ENCODE results near the gene MRPL42. TPM values are rescaled to one million over a fixed set of nuclear protein-coding genes. Genes with fewer than 3 reads are reported as not detected.
A peak's percentile ranks its signal among the peaks of the same experiment; 100 is the strongest.
"Not testable (repeated sequence)": the region's sequence is repeated elsewhere in the genome, so short reads cannot be mapped to it uniquely, and the experiment has no call there.

MRPL42 gene
- total RNA-seq, 1 experiment from 2014 or later, result 127 TPM

DNA sequence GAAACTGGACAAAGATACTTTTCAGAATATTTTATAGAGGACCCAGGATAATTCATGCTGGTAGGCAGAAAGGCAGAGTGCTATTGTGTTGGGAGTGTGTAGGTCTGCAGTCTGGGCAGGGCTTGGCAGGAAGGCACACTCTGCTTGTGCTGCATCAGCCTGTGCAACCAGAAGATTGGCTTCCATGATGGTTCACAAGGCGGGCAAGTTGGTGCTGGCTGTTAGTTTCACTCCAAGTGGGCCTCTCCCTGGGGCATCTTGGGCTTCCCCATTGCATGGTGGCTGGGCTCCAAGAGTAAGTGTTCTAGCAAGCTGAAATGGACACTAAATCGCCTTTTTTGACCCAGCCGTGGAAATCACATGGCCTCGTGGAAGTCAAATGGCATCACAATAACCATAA lies 23.7 kb upstream of the MRPL42 start:
- no peak for DNase-seq (ENCODE audit: low read depth)

DNA sequence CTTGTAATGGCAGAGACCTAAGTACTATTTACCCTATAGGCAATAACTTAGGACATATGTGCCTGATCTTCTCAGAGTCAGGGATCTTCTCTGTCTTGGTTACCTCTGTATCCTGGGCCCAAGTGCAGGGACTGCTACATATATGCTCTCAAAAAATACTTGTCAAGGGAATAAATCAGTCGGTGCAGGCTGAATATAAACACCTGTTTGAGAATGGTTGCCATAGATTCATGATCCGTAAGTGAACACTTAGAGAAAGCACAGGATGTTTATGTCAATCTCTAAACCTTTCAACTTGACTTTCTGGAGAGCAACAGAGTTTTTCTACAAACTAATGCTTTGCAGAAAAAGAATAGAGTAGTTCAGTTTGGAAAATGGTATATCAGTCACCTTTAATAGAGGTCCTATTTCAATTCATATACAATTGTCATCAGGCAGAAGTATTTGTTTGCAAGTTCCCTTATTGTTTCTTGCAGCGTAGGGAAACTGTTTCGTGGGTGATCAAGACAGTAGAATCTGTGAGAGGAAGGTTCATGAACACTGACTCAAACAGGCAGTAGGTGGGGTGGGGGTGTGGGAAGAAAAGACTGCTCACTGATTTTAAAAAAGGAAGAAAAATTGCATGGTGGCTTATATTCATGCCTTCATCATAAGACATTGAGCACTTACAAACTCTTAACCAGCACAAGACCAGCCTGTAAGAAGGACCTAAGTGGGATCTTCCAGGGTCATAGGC lies 19.6 kb upstream of the MRPL42 start:
- no peak for DNase-seq (ENCODE audit: low read depth)

DNA sequence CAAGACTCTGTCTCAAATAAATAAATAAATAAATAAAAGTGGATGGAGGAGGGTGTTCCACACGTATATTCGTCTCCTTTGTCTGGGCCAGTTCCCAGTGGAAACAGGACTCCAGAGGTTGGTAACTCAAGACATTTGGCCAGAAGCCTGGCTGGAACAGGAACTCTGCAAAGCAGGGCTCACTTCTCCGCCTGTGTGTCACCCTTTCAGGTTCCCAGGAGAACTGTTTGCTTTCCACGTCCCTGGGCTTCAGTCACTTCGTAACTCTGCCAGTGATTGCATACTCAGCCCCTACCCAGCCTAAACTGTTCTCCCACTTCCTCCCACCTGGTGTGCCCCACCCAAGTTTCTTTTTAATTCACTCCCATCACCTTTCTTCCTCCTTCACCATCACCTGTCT lies 18.5 kb upstream of the MRPL42 start:
- DNase-seq (ENCODE audit: low read depth), result no peak

DNA sequence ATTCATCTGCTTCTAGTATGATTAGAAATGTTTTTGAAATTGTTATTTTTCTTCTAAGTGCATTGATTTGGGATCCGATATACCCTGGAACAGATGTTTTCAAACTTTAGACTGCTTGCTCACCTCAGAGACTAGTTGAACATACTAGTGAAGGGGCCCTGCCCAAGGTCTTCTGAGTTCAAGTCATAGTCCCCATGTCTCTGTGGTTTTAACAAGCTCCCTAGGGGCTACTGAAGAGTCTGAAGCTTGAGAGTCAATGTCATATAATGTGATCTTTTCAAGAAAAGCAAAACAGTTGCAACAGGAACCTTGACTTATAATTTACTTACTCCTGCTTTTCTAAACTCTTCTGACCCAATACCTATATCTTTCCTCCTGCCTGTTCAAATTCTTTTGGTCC lies 18.0 kb upstream of the MRPL42 start:
- DNase-seq (ENCODE audit: low read depth), result no peak

DNA sequence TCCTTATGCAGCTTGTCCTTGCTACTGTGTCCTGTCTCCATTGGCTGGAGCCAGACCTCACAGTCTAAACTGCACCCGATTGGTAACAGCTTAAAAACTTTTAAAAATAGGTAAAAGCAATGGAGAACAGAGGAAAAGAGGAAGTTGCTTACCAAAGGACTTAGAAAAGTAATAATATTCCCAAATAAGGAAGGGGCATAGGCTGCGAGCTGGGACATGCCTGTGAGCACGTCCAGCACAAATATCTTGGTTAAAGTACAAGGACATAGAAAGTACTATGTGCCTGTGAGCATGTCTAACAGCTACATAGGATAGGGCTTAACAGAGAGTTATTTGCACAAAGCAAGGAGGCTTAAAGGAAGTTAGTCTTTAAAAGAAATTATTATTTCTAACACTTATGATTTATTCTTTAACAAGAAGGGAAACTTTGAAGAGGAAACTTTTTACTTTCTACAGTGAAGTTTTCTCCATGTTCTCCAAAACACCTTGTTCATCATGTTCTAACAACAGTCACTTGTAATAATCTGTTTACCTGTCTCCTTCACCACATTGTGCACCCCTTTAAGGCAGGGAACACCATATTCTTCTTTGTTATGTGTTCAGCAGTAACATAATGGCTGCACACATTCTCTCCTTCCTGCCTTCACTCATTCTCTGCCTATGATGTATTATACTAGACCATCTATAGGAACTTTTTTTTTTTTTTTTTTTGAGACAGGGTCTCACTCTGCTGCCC lies 15.7 kb upstream of the MRPL42 start:
- DNase-seq (ENCODE audit: low read depth), result no peak

DNA sequence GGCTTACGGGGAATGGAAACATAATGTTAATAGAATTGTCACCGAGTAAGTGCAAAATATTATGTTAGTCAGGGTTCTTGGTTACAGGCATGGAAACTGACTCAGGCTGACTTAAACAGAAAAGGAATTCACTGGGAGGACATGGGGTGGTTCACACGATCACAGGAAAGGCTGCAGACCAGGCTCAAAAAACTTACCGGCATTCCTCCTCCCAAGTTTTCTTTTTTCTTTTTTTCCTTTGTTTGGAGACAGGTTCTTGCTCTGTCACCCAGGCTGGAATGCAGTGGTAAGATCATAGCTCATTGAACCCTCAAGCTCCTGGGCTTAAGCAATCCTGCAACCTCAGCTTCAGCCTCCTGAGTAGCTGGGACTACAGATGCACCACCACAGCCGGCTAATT lies 13.7 kb upstream of the MRPL42 start:
- DNase-seq (ENCODE audit: low read depth), result peak; percentile 68

DNA sequence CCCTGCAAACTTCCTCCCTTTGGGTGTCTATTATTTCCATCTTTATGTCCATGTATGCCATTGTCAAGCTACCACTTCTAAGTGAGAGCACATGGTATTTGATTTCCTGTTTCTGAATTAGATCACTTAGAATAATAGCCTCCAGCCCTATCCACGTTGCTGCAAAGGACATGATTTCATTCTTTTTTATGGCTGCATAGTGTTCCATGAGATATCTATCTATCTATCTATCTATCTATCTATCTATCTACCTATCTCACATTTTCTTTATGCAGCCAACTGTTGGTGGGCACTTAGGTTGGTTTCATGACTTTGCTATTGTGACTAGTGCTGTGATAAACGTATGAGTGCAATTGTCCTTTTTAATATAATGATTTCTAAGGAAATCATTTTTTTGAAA lies 11.2 kb upstream of the MRPL42 start:
- DNase-seq (ENCODE audit: low read depth), result no peak

DNA sequence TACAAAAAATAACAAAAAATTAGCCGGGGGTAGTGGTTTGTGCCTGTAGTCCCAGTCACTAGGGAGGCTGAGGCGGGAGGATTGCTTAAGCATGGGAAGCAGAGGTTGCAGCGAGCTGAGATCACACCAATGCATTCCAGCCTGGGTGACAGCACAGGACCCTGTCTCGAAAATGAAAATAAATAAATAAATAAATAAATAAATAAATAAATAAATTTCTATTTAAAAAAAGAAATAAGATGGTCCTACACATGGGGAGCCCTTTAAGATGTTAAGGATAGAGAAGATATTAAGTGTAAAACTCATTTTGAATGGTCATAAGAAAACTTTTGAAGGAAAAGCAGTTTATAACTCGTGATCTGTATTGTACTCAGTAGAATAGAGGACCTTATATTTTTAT lies 8.2 kb upstream of the MRPL42 start:
- no peak for DNase-seq (ENCODE audit: low read depth)

DNA sequence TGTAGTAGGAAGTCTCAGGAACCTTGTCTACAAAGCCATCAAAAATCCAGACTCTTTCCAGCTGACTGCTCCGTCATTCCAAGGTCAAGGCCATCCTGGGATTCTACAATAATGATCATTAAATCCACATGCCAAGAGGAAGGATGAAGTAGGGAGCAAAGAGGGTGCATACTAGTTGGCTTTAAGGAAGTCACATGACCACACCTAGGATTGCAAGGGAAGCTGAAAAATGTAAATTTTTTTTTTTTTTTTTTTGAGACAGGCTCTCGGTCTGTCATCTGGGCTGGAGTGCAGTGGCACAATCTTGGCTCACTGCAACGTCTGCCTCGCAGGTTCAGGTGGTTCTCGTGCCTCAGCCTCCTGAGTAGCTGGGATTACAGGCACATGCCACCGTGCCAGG lies 7.3 kb upstream of the MRPL42 start:
- DNase-seq (ENCODE audit: low read depth), result no peak

DNA sequence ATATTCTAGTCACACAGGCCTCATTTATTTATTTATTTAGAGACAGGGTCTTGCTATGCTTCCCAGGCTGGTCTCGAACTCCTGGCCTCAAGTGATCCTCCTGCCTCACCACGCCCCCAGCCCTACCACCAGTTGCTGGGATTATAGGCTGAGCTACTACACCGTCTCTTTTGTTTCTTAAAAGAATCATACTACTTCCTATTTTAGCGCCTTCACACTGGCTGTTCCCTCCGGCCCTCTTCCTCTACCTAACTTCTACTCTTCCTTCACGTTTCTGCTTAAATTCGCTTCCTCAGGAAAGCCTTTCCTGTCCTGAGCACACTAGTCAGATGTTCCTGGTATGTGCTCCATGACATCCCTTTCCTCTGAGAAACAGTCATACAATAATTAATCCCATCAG lies 6.4 kb upstream of the MRPL42 start:
- DNase-seq (ENCODE audit: low read depth), result no peak

DNA sequence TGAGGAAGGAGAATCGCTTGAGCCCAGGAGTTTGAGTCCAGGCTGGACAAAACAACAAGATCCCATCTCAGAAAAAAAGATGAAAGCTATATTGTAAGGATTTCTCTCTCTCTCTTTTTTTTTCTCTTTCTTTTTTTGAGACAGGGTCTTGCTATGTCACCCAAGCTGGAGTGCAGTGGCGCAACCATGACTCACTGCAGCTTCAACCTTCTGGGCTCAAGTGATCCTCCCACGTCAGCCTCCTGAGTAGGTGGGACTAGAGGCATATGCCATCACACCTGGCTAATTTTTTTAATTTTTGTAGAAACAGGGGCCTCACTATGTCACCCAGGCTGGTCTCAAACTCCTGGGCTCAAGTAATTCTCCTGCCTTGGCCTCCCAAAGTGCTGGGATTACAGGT lies 5.8 kb upstream of the MRPL42 start:
- no peak for DNase-seq (ENCODE audit: low read depth)

DNA sequence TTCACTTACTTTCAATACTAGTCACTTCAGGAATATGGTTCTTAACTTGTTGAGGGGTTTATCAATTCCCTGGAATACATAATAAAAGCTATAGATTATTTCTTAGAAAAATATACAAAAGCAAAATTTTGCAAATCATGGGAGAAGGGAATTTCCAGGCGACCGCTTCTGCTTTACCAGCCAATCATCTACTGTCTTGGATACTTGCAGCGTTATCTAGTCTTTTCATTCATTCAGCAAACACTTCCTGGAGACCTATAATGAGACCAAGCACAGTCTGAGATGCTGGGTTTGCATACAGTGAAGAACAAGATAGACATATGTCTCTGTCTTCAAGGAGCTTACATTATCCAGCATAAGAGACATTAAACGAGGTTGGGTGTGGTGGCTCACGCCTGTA lies 1.5 kb upstream of the MRPL42 start:
- DNase-seq (ENCODE audit: low read depth), result no peak

DNA sequence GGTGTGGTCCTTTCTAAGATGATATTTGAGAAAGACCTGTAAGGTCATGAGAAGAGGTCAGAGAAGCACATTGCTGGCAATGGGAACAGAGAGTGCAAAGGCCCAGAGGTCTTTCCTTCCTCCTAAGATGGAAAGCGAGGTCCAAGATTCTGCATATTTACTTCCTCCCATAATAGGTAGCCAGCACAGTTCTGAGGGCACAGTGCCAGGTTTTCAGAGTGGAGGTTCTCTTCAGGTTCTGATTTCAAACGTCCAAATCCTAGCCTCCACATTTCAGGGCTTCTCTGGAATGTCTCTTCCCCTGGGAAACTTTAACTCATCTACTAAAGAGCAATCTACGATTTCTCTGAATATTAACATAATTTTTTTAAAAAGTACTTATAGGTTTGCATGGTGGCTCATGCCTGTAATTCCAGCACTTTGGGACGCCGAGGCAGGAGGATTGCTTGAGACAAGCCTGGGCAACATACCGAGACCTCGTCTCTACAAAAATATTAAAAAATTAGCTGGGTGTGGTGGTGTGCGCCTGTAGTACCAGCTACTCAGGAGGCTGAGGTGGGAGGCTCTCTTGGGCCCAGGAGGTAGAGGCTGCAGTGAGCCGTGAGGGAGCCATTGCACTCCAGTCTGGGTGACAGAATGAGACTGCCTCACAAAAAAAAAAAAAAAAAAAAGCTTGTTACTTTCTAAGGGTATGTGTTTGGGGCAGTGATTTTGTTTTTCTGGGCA lies 526 bp upstream of the MRPL42 start:
- no peak for DNase-seq (ENCODE audit: low read depth)

DNA sequence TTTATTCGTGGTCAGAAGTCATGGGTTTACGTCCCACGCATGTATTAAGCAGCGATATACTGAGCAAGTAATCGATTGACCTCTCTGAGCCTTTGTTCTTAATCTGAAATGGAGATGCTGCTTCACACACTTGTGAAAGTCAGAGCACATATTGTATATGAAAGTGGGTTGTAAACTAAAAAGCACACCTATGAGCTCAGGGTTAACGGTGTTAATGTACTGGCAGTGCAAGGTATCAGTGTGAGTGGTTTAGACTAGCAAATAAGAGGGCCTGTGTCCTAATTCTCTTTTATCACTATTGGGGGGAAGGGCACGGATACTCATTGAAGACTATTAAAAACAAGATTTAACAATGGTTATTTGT lies 676 bp downstream of the MRPL42 start:
- DNase-seq (ENCODE audit: low read depth), result no peak

DNA sequence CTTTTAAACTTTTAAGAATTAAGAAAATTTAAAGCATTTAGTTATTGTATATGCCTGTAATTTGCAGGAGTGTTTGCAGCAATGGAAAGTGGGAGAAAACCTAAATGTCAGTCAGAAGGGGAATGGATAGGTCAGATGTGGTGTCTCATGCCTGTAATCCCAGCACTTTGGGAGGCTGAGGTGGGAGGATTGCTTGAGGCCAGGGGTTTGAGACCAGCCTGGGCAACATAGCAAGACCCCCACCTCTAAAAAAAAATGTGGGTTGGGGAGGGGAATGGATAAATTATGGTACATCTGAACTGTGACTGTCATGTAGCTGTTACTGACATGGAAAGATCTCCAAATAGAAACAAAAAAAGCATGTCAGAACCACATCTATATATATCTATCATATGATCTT lies 2.1 kb downstream of the MRPL42 start:
- DNase-seq (ENCODE audit: low read depth), result no peak

DNA sequence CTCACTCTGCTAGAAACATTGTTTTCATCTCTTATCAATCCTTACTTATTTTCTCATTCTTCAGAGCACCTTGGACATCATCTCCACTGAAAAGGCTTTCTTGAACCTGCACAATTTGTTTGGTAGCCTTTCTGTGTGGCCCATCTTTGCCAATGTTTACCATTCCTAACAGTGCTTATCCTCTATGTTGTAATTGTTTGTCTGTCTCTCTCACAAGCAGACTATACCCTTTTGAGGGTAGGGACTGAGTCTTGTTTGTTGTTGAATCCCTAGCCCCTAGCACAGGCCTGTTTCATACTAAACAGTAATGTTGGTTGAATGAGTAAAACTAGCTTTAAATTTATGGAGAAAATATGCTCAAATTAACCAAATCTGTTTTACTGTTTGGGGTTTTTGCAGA lies 9.2 kb downstream of the MRPL42 start:
- DNase-seq (ENCODE audit: low read depth), result no peak

DNA sequence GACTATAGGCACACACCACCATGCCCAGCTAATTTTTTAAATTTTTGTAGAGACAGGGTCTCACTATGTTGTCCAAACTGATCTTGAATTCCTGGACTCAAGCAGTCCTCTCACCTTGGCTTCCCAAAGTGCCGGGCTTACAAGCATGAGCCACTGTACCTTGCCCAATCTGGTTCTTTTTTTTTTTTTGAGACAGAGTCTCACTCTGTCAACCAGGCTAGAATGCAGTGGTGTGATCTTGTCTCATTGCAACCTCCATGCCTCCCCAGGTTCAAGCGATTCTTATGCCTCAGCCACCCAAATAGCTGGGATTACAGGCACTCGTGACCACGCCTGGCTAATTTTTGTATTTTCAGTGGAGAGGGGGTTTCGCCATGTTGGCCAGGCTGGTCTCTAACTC lies 15.4 kb downstream of the MRPL42 start:
- DNase-seq (ENCODE audit: low read depth), result no peak

DNA sequence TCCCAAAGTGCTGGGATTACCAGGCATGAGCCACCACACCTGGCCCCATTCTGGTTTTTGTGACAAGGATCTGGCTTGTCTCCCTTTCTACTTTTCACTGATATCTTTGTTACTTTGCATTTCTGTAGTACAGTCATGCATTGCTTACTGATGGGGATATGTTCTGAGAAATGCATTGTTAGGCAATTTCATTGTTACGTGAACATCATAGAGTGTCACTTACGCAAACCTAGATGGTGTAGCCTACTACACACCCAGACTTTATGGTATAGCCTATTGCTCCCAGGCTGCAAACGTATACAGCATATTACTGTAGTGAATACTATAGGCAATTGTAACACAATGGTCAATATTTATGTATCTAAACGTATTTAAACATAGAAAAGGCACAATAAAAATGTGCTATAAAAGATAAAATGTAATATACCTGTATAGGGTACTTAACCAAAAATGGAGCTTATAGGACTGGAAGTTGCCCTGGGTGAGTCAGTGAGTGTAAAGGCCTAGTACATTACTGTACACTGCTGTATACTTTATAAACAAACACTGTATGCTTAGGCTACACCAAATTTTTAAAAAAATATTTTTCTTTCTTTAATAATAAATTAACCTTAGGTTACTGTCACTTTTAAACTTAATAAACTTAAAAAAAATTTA lies 16.0 kb downstream of the MRPL42 start:
- DNase-seq (ENCODE audit: low read depth), result no peak

DNA sequence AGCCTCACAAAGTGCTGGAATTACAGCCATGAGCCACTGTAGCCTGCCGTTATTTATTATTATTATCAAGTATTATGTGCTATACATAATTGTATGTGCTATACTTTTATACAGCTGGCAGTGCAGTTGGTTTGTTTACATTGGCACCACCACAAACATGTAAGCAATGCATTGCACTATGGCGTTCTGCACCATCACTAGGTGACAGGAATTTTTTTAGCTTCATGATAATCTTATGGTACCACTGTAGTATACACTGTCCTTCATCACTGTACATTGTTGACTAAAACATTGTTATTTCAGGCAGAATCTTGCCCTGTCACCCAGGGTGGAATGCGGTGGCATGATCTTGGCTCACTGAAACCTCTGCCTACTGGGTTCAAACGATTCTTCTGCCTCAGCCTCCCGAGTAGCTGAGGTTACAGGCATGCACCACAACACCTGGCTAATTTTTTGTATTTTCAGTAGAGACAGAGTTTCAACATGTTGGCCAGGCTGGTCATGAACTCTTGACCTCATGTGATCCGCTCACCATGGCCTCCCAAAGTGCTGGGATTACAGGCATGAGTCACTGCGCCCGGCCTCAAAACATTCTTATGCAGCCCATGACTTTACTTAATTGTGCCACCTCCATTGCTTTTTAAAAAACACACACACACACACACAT lies 17.1 kb downstream of the MRPL42 start:
- DNase-seq (ENCODE audit: low read depth), result peak; percentile 47

DNA sequence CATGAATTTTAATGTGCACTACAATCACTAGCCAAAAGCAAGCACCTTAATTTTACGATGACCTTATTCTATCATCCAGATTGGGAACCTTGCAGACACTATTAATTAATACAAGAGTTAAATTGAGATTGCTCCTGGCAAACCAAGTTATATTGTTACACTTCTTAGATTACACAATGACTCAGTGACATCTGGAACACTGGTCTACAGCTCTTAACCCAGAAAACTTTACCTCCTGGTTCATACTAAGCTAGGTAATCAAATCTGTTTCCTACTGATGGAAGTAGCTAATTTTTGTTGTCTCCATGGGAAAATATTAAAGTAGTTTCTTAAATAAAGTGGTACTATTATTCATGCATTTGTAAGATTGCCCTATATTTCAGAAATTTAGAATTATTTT lies 25.5 kb downstream of the MRPL42 start:
- DNase-seq (ENCODE audit: low read depth), result not testable (repeated sequence)

DNA sequence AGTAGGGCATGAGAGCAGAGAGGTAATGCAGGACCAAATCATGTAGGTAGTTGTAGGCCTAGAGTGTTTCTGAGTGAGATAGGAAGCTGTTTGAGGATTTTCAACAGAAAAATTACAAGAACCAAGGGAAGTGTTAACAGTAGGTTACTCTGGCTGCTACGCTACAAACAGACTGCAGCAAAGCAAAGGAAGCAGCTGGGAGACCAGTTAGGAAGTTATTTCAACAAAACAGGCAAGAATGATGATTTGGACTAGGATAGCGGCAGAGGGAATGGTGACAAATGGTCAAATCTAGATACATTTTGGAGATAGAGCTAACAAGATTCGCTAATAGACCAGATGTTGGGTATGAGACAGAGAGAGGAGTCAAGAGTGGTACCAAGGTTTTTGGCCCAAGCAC lies 26.8 kb downstream of the MRPL42 start:
- DNase-seq (ENCODE audit: low read depth), result no peak

DNA sequence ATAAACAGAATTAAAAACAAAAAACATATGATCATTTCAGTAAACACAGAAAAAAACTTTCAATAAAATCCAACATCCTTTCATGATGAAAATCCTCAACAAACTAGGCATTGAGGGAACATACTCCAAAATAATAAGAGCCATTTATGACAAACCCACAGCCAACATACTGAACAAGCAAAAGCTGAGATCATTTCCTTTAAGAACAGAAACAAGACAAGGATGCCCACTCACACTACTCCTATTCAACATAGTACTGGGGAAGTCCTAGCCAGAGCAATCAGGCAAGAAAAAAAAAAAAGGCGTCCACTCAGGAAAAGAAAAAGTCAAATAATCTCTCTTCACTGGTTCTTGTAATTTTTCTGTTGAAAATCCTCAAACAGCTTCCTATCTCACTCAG lies 30.1 kb downstream of the MRPL42 start:
- peak; percentile 45 for DNase-seq (ENCODE audit: low read depth)

Data from HT1080 (cell line).